ENCODE data around the gene CLDN8.

Gene CLDN8

DNA sequence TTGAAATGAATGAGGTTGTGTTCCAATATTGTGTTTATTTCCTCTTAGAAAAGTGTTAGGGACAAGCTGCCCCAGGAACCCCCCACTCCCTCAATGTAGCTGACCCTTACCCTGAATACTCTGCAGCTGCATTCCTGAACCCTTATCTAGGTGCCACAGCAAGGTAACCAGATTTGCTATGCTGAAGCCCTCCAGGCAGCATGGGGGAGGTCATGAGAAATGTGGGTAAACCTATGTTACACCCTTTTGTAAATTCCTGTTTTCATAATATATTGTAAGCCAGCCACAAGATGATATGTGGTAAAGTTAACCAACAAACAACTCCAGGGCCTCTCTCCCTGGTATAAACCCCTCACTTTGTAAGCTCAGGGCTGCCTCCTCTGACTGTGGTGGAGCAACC lies 27.8 kb upstream of the CLDN8 start:
- no peaks in the 10 kb centered on the region for H3K79me1 ChIP-seq (ENCODE audit: low read length)
- H3K18ac ChIP-seq (ENCODE audit: low read length): no peak overlapping the region
- no peak overlapping the region for H4K8ac ChIP-seq (ENCODE audit: low read depth, low read length)
- H3K4me1 ChIP-seq (ENCODE audit: control insufficient read depth in 1 of 2, insufficient read depth in 2 of 2, low read length in 2 of 2): peaks cover 0 to 2% of the 10 kb centered on the region in 2 experiments
- H3K4ac ChIP-seq (ENCODE audit: low read depth, low read length): no peak overlapping the region
- no peaks in the 10 kb centered on the region for H3K79me2 ChIP-seq (ENCODE audit: control insufficient read depth, insufficient read depth, low read length, poor library complexity)
- no peaks in the 10 kb centered on the region for H3K27me3 ChIP-seq (ENCODE audit: insufficient read depth, low read length)
- H3K14ac ChIP-seq (ENCODE audit: low read length): no peak overlapping the region
- no peak overlapping the region for H2AFZ ChIP-seq (ENCODE audit: insufficient read depth, low read length, poor library complexity)
- no peak overlapping the region for H3K23ac ChIP-seq (ENCODE audit: low read length)
- no peak overlapping the region for H3K4me3 ChIP-seq (ENCODE audit: low read depth, low read length)
- no peak overlapping the region for H2AK5ac ChIP-seq (ENCODE audit: low read length)
- no peaks in the 10 kb centered on the region for H3K9me3 ChIP-seq (ENCODE audit: insufficient read depth, low read depth, low read length)
- H2BK12ac ChIP-seq (ENCODE audit: low read length): no peak overlapping the region
- H3K27ac ChIP-seq (ENCODE audit: low read depth, low read length): no peak overlapping the region
- no peak overlapping the region for H4K12ac ChIP-seq (ENCODE audit: low read depth, low read length)
- H3K4me2 ChIP-seq (ENCODE audit: low read length): peak overlapping the region; percentile 26
- H2BK5ac ChIP-seq (ENCODE audit: low read depth, low read length, poor library complexity): no peak overlapping the region
- peak; percentile 83 for DNase-seq
- H2BK120ac ChIP-seq (ENCODE audit: insufficient read depth, low read length, poor library complexity): no peak overlapping the region
- H3K36me3 ChIP-seq (ENCODE audit: control insufficient read depth in 1 of 2, insufficient read depth in 2 of 2, low read length in 2 of 2): no peaks in the 10 kb centered on the region
- H4K91ac ChIP-seq (ENCODE audit: low read depth, low read length): no peak overlapping the region
- no peak overlapping the region for H3K9ac ChIP-seq (ENCODE audit: low read length)

DNA sequence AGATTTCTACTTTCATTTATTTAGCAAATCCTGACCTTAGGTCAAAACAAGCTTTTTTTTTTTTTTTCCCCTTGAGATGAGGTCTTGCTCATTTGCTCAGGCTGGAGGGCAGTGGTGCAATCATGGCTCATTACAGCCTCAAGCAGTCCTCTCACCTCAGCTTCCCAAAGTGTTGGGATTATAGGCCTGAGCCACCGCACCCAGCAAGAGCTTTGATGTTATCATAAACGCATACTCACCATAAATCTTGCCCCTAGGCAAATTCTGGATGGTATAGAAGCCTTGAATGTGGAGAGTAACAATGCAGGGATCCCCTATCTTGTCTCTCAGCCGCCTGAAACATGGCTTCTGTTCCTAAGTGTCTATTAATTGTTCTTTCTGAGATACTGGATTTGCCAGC lies 24.8 kb upstream of the CLDN8 start:
- Histone ChIP-seq H3K27me3 (ENCODE audit: insufficient read depth, low read length) (no peaks in the 10 kb centered on the region), H3K23ac (ENCODE audit: low read length) (no peak overlapping the region), H3K18ac (ENCODE audit: low read length) (no peak overlapping the region)

DNA sequence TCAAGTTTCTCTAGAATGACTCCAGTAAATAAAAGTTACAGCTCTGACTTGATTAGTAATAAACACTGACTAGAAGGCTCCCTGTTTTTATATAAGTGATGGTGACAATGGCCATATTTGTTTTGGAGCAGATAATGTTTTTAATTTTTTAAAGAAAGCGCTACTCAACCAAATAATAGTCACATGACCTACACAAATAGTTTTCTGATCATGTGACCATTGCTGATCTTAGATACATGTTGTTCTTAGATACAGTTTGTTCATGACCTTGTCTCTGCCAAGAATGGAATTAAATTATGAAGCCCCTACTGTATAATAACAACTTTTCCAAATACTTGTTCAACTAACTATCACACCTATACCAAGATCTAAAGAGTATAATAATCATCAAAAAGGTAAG lies 22.3 kb upstream of the CLDN8 start:
- no peak overlapping the region for H2BK120ac ChIP-seq (ENCODE audit: insufficient read depth, low read length, poor library complexity)
- no peak overlapping the region for H4K8ac ChIP-seq (ENCODE audit: low read depth, low read length)
- no peaks in the 10 kb centered on the region for H3K36me3 ChIP-seq (ENCODE audit: control insufficient read depth in 1 of 2, insufficient read depth in 2 of 2, low read length in 2 of 2)
- no peak overlapping the region for H3K4ac ChIP-seq (ENCODE audit: low read depth, low read length)
- H2BK12ac ChIP-seq (ENCODE audit: low read length): no peak overlapping the region
- no peaks in the 10 kb centered on the region for H3K79me2 ChIP-seq (ENCODE audit: control insufficient read depth, insufficient read depth, low read length, poor library complexity)
- no peaks in the 10 kb centered on the region for H3K79me1 ChIP-seq (ENCODE audit: low read length)
- no peak overlapping the region for H3K18ac ChIP-seq (ENCODE audit: low read length)
- no peak overlapping the region for H3K4me2 ChIP-seq (ENCODE audit: low read length)
- H3K9ac ChIP-seq (ENCODE audit: low read length): no peak overlapping the region
- no peak overlapping the region for H3K14ac ChIP-seq (ENCODE audit: low read length)
- H4K91ac ChIP-seq (ENCODE audit: low read depth, low read length): no peak overlapping the region
- H3K9me3 ChIP-seq (ENCODE audit: insufficient read depth, low read depth, low read length): no peaks in the 10 kb centered on the region
- no peak overlapping the region for H2BK5ac ChIP-seq (ENCODE audit: low read depth, low read length, poor library complexity)
- no peak overlapping the region for H3K23ac ChIP-seq (ENCODE audit: low read length)
- no peak for DNase-seq
- H2AK5ac ChIP-seq (ENCODE audit: low read length): no peak overlapping the region
- H2AFZ ChIP-seq (ENCODE audit: insufficient read depth, low read length, poor library complexity): no peak overlapping the region
- no CpG with 5 or more reads among the region's 1 CpG for WGBS (ENCODE audit: extremely low coverage, insufficient coverage, insufficient read length)
- no peak overlapping the region for H3K27ac ChIP-seq (ENCODE audit: low read depth, low read length)
- no peaks in the 10 kb centered on the region for H3K4me1 ChIP-seq (ENCODE audit: control insufficient read depth in 1 of 2, insufficient read depth in 2 of 2, low read length in 2 of 2)
- H3K27me3 ChIP-seq (ENCODE audit: insufficient read depth, low read length): no peaks in the 10 kb centered on the region
- no peak overlapping the region for H4K12ac ChIP-seq (ENCODE audit: low read depth, low read length)
- H3K4me3 ChIP-seq (ENCODE audit: low read depth, low read length): no peak overlapping the region

More for the DNA sequence above, 24.8 kb upstream of the CLDN8 start:
- Histone ChIP-seq H2AFZ (ENCODE audit: insufficient read depth, low read length, poor library complexity) (no peak overlapping the region), H2BK5ac (ENCODE audit: low read depth, low read length, poor library complexity) (no peak overlapping the region), H3K27ac (ENCODE audit: low read depth, low read length) (no peak overlapping the region), H3K4me2 (ENCODE audit: low read length) (no peak overlapping the region), H2AK5ac (ENCODE audit: low read length) (no peak overlapping the region), H4K12ac (ENCODE audit: low read depth, low read length) (no peak overlapping the region), H4K8ac (ENCODE audit: low read depth, low read length) (no peak overlapping the region), H4K91ac (ENCODE audit: low read depth, low read length) (no peak overlapping the region), H2BK120ac (ENCODE audit: insufficient read depth, low read length, poor library complexity) (no peak overlapping the region), H2BK12ac (ENCODE audit: low read length) (no peak overlapping the region), H3K79me1 (ENCODE audit: low read length) (no peaks in the 10 kb centered on the region), H3K4me3 (ENCODE audit: low read depth, low read length) (no peak overlapping the region), H3K4ac (ENCODE audit: low read depth, low read length) (no peak overlapping the region), H3K36me3 (ENCODE audit: control insufficient read depth in 1 of 2, insufficient read depth in 2 of 2, low read length in 2 of 2) (no peaks in the 10 kb centered on the region), H3K9me3 (ENCODE audit: insufficient read depth, low read depth, low read length) (no peaks in the 10 kb centered on the region), H3K9ac (ENCODE audit: low read length) (no peak overlapping the region), H3K14ac (ENCODE audit: low read length) (no peak overlapping the region), H3K4me1 (ENCODE audit: control insufficient read depth in 1 of 2, insufficient read depth in 2 of 2, low read length in 2 of 2) (peaks cover 0 to 2% of the 10 kb centered on the region in 2 experiments), H3K79me2 (ENCODE audit: control insufficient read depth, insufficient read depth, low read length, poor library complexity) (no peaks in the 10 kb centered on the region)
- WGBS (ENCODE audit: extremely low coverage, insufficient coverage, insufficient read length): no CpG with 5 or more reads among the region's 3 CpGs
- peak; percentile 73 to 97 for DNase-seq

DNA sequence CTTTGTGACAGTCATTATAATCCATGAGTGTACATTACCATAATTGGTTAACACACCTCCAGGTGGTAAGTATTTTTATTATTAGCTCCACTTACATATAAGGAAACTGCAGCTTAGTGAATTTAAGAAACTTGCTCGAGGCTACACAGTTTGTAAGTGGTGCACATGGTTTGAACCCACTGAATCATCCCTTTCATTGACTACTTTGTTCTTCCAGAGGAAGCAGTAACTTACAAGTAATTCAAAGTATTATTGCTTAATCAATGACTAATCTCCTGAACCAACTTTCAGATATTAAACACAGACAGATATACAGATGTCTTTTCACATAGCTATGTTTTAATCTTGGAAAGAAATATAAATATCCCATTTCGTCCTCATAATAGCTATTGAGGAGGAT lies 18.7 kb upstream of the CLDN8 start:
- no peak overlapping the region for H2BK5ac ChIP-seq (ENCODE audit: low read depth, low read length, poor library complexity)
- no peak overlapping the region for H3K4me3 ChIP-seq (ENCODE audit: low read depth, low read length)
- no peak overlapping the region for H3K18ac ChIP-seq (ENCODE audit: low read length)
- H3K14ac ChIP-seq (ENCODE audit: low read length): no peak overlapping the region
- no peak overlapping the region for H3K23ac ChIP-seq (ENCODE audit: low read length)
- H2BK120ac ChIP-seq (ENCODE audit: insufficient read depth, low read length, poor library complexity): no peak overlapping the region
- no peak overlapping the region for H3K4me2 ChIP-seq (ENCODE audit: low read length)
- no peak overlapping the region for H2AK5ac ChIP-seq (ENCODE audit: low read length)
- H4K8ac ChIP-seq (ENCODE audit: low read depth, low read length): no peak overlapping the region
- no peak overlapping the region for H2AFZ ChIP-seq (ENCODE audit: insufficient read depth, low read length, poor library complexity)
- H4K12ac ChIP-seq (ENCODE audit: low read depth, low read length): no peak overlapping the region
- no peak overlapping the region for H2BK12ac ChIP-seq (ENCODE audit: low read length)
- no peak overlapping the region for H3K9ac ChIP-seq (ENCODE audit: low read length)
- no peak for DNase-seq
- no peaks in the 10 kb centered on the region for H3K9me3 ChIP-seq (ENCODE audit: insufficient read depth, low read depth, low read length)
- H3K36me3 ChIP-seq (ENCODE audit: control insufficient read depth in 1 of 2, insufficient read depth in 2 of 2, low read length in 2 of 2): no peaks in the 10 kb centered on the region
- no peaks in the 10 kb centered on the region for H3K79me2 ChIP-seq (ENCODE audit: control insufficient read depth, insufficient read depth, low read length, poor library complexity)
- H3K27me3 ChIP-seq (ENCODE audit: insufficient read depth, low read length): no peaks in the 10 kb centered on the region
- no peaks in the 10 kb centered on the region for H3K4me1 ChIP-seq (ENCODE audit: control insufficient read depth in 1 of 2, insufficient read depth in 2 of 2, low read length in 2 of 2)
- no peak overlapping the region for H4K91ac ChIP-seq (ENCODE audit: low read depth, low read length)
- WGBS (ENCODE audit: extremely low coverage, insufficient coverage, insufficient read length): no CpG with 5 or more reads among the region's 2 CpGs
- H3K4ac ChIP-seq (ENCODE audit: low read depth, low read length): no peak overlapping the region
- no peak overlapping the region for H3K27ac ChIP-seq (ENCODE audit: low read depth, low read length)
- no peaks in the 10 kb centered on the region for H3K79me1 ChIP-seq (ENCODE audit: low read length)
